ENCODE results near the gene MAN2A2. TPM values are rescaled to one million over a fixed set of nuclear protein-coding genes. Genes with fewer than 3 reads are reported as not detected.
"Not testable (repeated sequence)": the region's sequence is repeated elsewhere in the genome, so short reads cannot be mapped to it uniquely, and the experiment has no call there.

Gene MAN2A2
- total RNA-seq, 1 donor from 2014 or later = 16.8 TPM

GRCh38 chr15:90871139-90871715 lies 31.9 kb upstream of the MAN2A2 start:
- DNase-seq (ENCODE audit: low read depth) = peak; percentile 53

- DNase-seq (ENCODE audit: low read depth) = peak; percentile 36
Observed at GRCh38 chr15:90871716-90872485, 31.2 kb upstream of the MAN2A2 start.

DNA sequence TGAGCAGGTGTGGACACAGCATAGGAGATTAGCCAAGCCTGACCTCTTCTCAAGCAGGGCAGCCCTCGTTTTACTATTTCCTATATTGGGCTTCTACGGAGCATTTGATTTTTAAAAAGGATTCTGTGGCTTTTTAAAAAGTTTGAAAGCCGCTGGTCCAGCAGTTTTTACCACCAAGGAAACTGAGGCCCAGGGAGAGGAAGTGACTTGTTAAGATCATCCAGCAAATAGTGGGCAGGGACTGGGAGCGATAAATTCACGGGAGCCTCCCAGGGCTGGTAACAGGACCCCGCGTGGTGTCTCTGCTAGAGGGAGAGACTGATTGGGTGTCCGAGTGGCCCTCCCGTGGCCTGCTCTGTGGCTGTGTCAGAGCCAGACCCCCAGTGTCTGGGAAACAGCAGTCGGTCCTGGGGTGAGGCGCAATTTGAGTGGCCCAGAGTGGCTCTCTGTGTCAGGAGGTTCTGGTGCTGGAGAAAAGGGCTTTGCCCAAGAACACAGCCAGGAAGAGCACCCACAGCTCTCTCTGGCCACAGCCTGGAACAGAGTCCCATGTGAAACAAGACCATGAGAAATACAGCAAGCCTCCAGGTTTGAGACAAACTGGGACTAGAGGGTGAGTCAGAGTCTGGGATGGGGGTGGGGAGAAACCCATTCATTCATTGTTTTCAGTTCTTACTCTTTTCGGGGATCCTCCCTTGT lies 30.5 kb upstream of the MAN2A2 start:
- DNase-seq (ENCODE audit: low read depth) = peak; percentile 62

GRCh38 chr15:90873488-90873997 lies 29.6 kb upstream of the MAN2A2 start:
- DNase-seq (ENCODE audit: low read depth) = peak; percentile 80

DNA sequence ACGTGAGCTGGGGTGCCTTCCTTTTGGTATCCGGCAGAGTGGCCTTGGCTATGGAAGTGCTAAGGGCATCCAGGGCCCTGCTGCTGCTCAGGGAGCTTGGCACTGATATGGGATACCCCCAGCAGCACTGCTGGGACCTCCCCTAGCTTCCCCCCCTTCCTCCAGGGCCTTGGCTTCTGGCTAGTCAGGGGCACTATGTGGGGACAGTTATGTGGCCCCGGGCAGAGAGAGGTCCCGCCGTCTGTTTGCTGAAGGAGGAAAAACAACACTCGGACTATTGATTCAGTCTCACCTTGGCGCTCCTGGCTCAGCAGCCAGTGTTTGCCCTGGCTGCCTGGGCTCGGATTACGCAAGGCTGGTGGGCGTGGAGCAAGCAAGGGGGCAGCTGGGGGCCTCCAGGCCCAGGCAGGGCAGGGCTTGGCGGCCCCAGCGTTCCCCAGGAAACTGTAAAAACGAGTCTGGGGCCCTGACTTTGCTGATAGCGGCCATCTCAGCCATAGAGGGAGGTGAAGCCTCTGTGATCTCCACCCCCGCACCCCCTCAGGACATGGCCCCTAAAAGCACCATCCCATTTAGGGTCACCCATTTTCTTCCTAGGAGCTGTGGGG lies 29.0 kb upstream of the MAN2A2 start:
- DNase-seq (ENCODE audit: low read depth) = no peak

GRCh38 chr15:90874986-90875385 lies 28.1 kb upstream of the MAN2A2 start:
- not testable (repeated sequence) for DNase-seq (ENCODE audit: low read depth)

- no peak for DNase-seq (ENCODE audit: low read depth)
Observed at GRCh38 chr15:90875549-90875981, 27.5 kb upstream of the MAN2A2 start.

- DNase-seq (ENCODE audit: low read depth) = no peak
Observed at GRCh38 chr15:90876046-90876445, 27.1 kb upstream of the MAN2A2 start.

DNA sequence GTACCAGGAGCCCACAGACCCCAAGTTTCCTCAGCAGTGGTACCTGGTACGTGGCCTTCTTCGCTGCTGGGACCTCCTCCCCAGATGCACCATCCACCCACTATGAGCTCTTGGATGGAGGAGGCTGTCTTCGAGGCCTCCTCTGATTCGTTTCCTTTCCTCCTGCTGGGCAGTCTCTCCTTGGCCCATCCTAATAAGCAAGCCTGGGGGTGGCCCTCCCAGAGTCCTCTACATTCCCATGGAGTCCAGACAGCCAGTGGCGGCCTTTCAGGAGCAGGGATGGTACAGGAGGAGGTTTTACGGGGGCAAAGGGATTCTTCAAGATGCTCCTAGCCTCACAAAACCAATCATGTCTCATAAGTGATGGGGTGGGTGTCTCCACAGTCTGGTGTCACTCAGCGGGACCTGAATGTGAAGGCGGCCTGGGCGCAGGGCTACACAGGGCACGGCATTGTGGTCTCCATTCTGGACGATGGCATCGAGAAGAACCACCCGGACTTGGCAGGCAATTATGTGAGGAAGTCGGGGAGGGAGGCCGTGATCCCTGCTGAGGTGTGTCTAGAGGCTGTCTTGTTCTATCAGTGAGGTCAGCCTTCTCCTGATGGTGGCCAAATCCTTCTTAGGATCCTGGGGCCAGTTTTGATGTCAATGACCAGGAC lies 26.5 kb upstream of the MAN2A2 start:
- DNase-seq (ENCODE audit: low read depth) = no peak

DNA sequence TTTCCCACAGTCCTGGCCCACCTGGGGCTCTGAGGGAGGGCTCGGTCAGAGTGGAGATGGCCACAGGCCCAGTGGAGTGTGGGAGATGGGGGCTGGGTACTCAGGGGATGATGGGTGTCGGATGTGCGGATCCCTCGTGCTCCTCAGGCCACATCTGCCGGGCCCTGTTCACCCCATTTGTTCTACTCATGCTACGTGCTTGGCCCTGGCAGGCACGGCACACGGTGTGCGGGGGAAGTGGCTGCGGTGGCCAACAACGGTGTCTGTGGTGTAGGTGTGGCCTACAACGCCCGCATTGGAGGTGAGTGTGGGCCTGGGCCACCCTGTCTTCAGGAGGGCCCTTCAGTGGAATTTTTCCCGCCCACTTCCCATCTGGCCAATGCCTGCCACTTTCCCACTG lies 25.8 kb upstream of the MAN2A2 start:
- DNase-seq (ENCODE audit: low read depth) = no peak

DNA sequence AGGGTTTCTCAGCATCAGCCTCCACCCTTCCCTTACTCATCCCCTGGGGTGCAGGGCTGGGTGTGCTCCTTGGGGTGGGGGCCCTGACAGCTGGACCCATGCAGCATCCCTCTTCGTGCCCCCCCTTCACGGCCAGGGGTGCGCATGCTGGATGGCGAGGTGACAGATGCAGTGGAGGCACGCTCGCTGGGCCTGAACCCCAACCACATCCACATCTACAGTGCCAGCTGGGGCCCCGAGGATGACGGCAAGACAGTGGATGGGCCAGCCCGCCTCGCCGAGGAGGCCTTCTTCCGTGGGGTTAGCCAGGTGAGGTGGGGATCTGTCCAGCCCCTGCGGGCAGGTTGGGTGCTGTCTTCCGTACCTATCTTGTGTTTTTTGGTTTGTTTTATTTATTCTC lies 25.1 kb upstream of the MAN2A2 start:
- no peak for DNase-seq (ENCODE audit: low read depth)

- DNase-seq (ENCODE audit: low read depth) = no peak
Observed at GRCh38 chr15:90878660-90879059, 24.4 kb upstream of the MAN2A2 start.

DNA sequence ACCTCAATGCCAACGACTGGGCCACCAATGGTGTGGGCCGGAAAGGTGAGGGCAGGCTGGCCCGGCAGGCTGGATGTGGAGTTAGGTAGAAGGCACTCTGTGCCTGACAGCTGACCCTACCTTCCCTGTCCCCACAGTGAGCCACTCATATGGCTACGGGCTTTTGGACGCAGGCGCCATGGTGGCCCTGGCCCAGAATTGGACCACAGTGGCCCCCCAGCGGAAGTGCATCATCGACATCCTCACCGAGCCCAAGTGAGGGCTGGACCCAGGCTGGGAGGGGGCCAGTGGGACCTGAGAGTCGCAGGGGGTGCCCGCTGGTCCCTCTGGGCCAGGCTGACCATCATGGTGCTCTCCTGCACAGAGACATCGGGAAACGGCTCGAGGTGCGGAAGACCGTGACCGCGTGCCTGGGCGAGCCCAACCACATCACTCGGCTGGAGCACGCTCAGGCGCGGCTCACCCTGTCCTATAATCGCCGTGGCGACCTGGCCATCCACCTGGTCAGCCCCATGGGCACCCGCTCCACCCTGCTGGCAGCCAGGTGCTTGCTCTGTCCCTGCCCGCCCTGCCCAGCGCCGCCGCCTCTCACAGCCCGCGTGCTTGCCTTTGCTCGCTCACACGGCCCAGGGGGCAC lies 23.3 kb upstream of the MAN2A2 start:
- DNase-seq (ENCODE audit: low read depth) = no peak

DNA sequence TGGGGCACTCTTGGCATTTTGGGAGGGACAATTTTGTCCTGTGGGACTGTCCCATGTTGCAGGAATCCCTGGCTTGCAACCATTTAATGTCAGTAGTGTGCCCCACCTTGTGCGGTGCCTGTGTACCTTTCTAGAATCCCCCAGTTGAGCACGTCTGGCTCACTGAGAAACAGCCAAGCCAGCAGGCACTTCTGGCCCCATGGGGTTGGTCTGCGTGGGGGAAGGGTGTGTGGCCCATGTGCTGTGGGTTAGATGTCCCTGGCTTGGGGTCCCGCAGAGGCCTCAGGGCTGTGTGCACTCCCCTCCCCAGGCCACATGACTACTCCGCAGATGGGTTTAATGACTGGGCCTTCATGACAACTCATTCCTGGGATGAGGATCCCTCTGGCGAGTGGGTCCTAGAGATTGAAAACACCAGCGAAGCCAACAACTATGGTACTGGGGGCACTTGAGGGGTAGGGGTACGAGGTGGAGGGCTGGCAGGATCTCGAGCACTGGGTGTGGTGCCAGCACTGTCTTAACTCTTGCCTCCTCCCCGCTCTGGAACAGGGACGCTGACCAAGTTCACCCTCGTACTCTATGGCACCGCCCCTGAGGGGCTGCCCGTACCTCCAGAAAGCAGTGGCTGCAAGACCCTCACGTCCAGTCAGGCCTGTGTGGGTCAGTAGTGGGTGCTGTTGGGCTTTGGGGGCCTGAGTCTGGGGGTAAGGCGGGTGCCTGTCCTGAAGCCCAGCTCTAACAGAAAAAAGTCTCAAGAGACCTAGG lies 22.5 kb upstream of the MAN2A2 start:
- DNase-seq (ENCODE audit: low read depth) = no peak

GRCh38 chr15:90881181-90881977 lies 21.7 kb upstream of the MAN2A2 start:
- no peak for DNase-seq (ENCODE audit: low read depth)

DNA sequence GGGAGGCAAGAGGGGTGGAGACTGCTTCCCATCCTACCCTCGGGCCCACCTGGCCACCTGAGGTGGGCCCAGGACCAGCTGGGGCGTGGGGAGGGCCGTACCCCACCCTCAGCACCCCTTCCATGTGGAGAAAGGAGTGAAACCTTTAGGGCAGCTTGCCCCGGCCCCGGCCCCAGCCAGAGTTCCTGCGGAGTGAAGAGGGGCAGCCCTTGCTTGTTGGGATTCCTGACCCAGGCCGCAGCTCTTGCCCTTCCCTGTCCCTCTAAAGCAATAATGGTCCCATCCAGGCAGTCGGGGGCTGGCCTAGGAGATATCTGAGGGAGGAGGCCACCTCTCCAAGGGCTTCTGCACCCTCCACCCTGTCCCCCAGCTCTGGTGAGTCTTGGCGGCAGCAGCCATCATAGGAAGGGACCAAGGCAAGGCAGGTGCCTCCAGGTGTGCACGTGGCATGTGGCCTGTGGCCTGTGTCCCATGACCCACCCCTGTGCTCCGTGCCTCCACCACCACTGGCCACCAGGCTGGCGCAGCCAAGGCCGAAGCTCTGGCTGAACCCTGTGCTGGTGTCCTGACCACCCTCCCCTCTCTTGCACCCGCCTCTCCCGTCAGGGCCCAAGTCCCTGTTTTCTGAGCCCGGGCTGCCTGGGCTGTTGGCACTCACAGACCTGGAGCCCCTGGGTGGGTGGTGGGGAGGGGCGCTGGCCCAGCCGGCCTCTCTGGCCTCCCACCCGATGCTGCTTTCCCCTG lies 21.0 kb upstream of the MAN2A2 start:
- DNase-seq (ENCODE audit: low read depth) = no peak

DNA sequence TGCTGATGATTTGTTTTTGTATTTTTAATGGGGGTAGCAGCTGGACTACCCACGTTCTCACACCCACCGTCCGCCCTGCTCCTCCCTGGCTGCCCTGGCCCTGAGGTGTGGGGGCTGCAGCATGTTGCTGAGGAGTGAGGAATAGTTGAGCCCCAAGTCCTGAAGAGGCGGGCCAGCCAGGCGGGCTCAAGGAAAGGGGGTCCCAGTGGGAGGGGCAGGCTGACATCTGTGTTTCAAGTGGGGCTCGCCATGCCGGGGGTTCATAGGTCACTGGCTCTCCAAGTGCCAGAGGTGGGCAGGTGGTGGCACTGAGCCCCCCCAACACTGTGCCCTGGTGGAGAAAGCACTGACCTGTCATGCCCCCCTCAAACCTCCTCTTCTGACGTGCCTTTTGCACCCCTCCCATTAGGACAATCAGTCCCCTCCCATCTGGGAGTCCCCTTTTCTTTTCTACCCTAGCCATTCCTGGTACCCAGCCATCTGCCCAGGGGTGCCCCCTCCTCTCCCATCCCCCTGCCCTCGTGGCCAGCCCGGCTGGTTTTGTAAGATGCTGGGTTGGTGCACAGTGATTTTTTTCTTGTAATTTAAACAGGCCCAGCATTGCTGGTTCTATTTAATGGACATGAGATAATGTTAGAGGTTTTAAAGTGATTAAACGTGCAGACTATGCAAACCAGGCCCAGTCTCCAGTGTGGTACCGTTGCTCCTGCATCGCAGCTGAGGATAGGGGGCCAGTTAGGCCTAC lies 20.1 kb upstream of the MAN2A2 start:
- no peak for DNase-seq (ENCODE audit: low read depth)

- DNase-seq (ENCODE audit: low read depth) = no peak
Observed at GRCh38 chr15:90883526-90883975, 19.6 kb upstream of the MAN2A2 start.
